ENCODE results near the gene SLC24A4. TPM values are rescaled to one million over a fixed set of nuclear protein-coding genes. Genes with fewer than 3 reads are reported as not detected.

Gene SLC24A4
- total RNA-seq, 1 experiment from 2014 or later, result 0.02 TPM

DNA sequence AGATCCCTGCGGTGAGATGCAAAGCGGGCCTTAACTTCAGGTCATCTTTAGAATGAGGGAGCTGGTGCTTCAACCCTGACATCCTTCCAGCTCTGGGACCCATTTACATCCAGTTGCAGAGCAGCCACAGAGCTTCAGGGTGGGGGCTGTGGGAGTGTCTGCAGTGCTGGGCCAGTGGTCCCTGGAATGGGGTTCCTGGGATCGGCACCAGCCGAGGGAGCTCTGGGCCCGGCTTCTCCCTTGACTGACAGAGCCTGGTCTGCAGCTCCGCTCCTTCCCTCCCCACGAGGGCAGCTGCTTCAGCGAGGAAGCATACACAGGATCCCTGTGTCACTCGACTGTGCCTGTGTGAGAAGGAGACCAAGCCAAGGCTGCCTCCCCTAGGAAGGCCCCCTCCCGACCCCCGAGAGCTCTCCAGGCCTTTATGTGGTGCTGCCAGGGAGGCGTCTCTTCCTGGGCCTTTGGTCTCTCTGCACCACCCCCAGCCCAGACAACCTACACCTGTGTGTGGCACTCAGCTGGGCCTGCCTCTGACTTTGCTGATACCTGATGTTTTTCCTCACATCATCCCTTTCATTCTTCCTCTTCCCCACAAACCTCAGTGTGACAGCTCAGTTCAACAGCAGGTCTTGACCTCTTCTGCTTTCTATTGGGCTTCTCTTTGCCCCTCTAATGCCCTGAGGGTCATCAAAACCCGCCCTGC, 142.5 kb downstream of the SLC24A4 start:
- H3K4me1 ChIP-seq, result no peaks in the 10 kb centered on the region
- H3K27ac ChIP-seq, result no peak overlapping the region
- no peak for DNase-seq
- no peaks in the 10 kb centered on the region for H3K36me3 ChIP-seq
- H3K27me3 ChIP-seq, result no peaks in the 10 kb centered on the region
- H3K9me3 ChIP-seq (replicated peaks), result no peaks in the 10 kb centered on the region
- H3K4me3 ChIP-seq, result no peak overlapping the region

DNA sequence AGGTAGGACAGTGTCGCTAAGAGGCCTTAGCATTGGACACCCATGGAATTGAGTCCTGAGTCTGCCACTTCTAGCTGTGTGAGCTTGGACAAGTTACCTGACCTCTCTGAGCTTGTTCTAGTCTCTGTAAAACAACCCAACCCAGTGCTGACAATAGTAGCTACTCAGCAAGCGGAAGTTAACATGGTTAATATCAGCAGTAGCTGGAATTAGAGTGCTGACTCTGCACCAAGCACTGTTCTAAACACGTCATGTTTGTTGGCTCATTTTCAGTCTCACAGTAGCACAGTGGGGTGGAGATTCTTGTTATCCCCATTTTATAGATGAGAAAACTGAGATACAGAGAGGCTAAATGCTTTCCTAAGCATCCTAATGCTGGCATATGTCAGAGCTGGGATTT, 143.1 kb downstream of the SLC24A4 start:
- H3K4me1 ChIP-seq, result no peaks in the 10 kb centered on the region
- no peak overlapping the region for H3K27ac ChIP-seq
- H3K9me3 ChIP-seq (replicated peaks), result no peaks in the 10 kb centered on the region
- H3K4me3 ChIP-seq, result no peak overlapping the region
- DNase-seq, result no peak
- H3K27me3 ChIP-seq, result no peaks in the 10 kb centered on the region
- H3K36me3 ChIP-seq, result no peaks in the 10 kb centered on the region

DNA sequence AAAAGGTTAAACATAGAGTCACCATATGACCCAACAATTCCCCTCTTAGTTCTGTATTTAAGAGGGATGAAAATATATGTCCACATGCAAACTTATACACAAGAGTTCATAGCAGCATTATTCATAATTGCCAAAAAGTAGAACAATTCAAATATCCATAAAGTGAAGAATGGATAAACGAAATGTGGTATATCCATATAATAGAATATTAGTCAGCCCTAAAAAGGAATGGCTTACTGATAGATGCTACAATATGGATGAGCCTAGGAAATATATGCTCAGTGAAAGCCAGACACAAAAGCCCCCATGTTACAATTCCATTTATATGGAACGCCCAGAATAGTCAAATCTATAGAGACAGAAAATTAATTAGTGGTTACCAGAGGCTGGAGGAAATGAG, 146.6 kb downstream of the SLC24A4 start:
- H3K4me3 ChIP-seq, result no peak overlapping the region
- no peaks in the 10 kb centered on the region for H3K27me3 ChIP-seq
- H3K4me1 ChIP-seq, result no peaks in the 10 kb centered on the region
- H3K9me3 ChIP-seq (replicated peaks), result no peaks in the 10 kb centered on the region
- H3K27ac ChIP-seq, result no peak overlapping the region
- DNase-seq, result no peak
- no peaks in the 10 kb centered on the region for H3K36me3 ChIP-seq

DNA sequence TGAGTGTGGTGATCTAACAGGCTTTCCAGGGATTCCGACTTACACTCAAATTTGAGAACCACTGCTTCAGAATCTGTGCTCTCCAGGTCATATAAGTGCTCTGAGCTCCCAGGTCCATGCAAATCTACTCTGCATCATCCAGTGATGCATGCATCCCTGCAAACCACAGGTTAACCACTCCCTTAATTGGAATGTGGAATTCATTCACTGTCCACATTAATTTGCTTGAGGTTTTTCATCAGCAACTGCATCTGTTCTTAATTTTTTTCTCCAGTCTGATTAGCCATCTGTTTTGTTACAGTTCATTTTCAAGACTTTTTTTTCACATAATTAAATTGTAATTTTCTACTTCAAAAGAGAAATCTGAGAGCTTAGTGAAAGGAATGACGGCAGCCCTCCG, 147.2 kb downstream of the SLC24A4 start:
- Histone ChIP-seq H3K36me3 (no peaks in the 10 kb centered on the region), H3K4me3 (no peak overlapping the region), H3K9me3 (replicated peaks) (no peaks in the 10 kb centered on the region), H3K4me1 (no peaks in the 10 kb centered on the region), H3K27me3 (no peaks in the 10 kb centered on the region), H3K27ac (no peak overlapping the region)
- no peak for DNase-seq

DNA sequence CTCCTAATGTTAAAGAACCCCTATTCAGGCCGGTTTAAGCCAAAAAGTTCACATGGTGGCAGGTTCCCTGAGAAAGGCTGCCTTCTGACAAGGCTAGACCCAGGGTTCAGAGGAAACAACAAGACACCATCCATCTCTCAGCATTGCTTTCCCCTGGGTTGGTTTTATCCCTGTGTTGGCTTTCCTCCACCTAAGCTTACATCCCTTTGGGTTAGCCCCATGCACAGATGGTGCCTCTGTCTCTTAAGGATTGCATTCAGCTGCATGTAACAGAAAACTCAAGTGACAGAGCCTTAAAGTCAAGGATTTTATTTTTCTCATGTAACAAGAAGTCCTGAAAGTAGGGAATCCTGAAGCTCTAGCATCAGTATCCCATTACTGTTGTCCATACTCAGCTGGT, 147.8 kb downstream of the SLC24A4 start:
- DNase-seq, result no peak
- Histone ChIP-seq H3K4me3 (no peak overlapping the region), H3K27me3 (no peaks in the 10 kb centered on the region), H3K36me3 (no peaks in the 10 kb centered on the region), H3K27ac (no peak overlapping the region), H3K4me1 (no peaks in the 10 kb centered on the region), H3K9me3 (replicated peaks) (no peaks in the 10 kb centered on the region)

DNA sequence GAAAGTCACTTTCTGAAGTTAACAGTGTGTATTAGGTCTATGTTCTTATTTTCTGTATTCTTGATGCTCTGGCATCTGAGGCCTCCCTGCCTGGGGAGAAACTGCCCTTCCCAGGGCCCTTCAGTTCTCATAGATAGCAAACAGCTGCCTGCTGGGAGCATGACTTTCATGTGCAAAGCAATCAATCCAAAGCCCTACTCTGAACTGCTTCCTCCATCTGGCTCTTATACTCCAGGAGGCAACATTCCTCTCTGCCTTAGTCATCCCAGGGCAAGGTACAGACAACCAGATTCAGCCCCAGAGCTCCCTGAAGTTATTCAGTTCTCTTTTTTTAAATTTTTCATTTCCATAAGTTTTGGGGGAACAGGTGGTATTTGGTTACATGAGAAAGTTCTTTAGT, 149.0 kb downstream of the SLC24A4 start:
- Histone ChIP-seq H3K27me3 (no peaks in the 10 kb centered on the region), H3K36me3 (no peaks in the 10 kb centered on the region), H3K9me3 (replicated peaks) (no peaks in the 10 kb centered on the region), H3K4me3 (no peak overlapping the region), H3K4me1 (no peaks in the 10 kb centered on the region), H3K27ac (no peak overlapping the region)
- peak in 1 of 2 experiments; percentile 16 for DNase-seq

DNA sequence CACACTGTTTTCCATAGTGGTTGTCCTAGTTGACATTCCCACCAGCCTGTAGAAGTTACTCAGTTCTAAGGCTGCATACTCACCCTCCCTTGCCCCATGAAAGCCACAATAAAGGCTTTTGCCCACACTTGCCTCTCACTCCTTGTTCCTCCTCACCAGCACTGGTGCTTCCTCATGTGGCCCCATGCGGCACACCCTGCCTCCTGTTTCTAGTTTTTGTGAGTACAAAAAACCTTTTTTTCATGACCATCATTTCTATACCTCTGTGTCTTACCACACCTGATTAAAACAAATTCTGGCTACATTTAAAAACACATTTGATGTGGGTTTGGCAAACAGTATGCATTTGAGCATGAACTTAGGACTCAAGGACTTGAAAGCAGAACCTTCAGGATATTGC, 149.9 kb downstream of the SLC24A4 start:
- H3K27ac ChIP-seq, result no peak overlapping the region
- no peak for DNase-seq
- H3K9me3 ChIP-seq (replicated peaks), result no peaks in the 10 kb centered on the region

DNA sequence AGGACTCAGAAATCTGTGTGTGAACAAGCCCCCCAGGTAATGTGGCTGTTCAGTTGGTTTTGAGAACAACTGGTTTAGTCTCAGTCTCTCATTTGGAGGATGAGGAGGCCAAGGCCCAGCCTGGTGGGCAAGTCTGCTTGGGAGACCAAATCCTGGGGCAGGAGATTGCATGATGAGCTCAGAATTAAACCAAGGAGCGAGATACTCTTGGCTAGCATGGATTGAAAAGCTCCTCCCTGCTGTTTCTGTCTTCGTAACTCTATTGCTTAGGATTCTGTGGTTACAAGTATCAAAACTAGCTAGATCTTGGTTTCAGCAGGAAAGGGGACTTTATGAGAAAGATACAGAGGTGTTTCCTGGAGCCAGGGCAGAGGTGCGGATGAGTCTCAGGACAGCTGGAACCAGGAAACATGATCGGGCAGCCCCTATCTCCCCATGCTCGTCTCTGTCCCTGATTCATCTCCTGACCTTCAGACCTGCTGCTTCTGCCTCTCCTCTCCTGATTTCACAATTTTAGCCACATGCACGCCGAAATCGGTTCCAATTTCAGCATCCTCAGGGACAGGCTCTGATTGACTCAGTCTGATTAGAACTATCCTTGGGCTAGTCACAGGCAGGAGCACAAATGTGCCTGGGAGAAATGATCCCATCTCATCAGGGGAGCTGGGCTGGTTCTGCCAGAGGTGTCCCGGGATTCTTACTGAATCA, 150.4 kb downstream of the SLC24A4 start:
- no peak overlapping the region for H3K4me3 ChIP-seq
- H3K36me3 ChIP-seq, result no peaks in the 10 kb centered on the region
- no peaks in the 10 kb centered on the region for H3K4me1 ChIP-seq
- no peaks in the 10 kb centered on the region for H3K9me3 ChIP-seq (replicated peaks)
- no peak for DNase-seq
- no peaks in the 10 kb centered on the region for H3K27me3 ChIP-seq
- H3K27ac ChIP-seq, result no peak overlapping the region

More for the DNA sequence above, 149.9 kb downstream of the SLC24A4 start:
- H3K36me3 ChIP-seq, result no peaks in the 10 kb centered on the region
- H3K4me1 ChIP-seq, result no peaks in the 10 kb centered on the region
- no peaks in the 10 kb centered on the region for H3K27me3 ChIP-seq
- H3K4me3 ChIP-seq, result no peak overlapping the region

DNA sequence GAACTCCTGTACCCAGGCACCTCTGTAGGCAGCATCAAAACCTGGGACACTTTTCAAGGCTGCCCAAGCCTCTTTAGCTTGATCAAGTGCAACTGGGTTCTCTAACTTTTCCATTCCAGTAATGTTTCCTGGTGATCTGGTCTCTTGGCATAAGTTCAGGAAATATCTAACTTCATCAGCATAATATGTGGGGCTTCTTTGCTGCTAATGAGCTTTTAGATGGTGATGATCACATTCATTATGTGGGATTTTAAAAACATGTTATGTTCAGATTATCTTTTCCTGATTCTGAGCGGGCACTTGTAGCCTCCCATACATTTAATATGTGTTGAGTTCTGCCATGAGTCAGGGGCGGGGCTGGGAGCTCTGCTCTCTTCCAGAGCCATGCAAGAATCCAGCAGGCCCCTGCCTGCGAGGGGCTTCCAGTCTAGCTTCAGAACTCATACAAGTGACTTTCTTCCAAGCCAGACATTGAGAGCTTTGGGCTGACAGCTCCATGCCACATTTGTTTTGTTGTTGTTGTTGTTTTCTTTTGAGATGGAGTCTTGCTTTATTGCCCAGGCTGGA, 151.1 kb downstream of the SLC24A4 start:
- H3K27ac ChIP-seq, result no peak overlapping the region
- H3K9me3 ChIP-seq (replicated peaks), result no peaks in the 10 kb centered on the region
- H3K36me3 ChIP-seq, result no peaks in the 10 kb centered on the region
- no peaks in the 10 kb centered on the region for H3K27me3 ChIP-seq
- no peak overlapping the region for H3K4me3 ChIP-seq
- no peaks in the 10 kb centered on the region for H3K4me1 ChIP-seq
- DNase-seq, result no peak

DNA sequence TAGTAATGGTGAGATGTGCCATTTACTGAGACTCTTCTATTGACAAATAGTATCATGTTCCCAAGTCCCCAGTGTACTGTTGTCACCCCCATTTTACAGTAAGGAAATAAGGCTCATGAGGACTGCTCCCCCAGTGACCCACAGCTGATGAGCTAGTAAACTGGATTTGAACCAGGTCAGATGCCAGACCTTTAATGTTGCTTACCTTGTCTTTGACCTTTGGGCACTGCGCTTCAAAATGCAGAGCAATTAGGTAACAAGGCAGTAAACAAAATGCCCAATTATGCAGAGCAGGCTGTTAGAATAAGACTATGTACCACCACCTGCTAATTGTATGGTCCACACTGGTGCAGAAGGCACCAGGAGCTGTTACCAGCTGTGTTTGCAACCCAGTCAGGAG, 152.1 kb downstream of the SLC24A4 start:
- Histone ChIP-seq H3K27me3 (no peaks in the 10 kb centered on the region), H3K4me1 (no peaks in the 10 kb centered on the region), H3K4me3 (no peak overlapping the region), H3K36me3 (no peaks in the 10 kb centered on the region), H3K27ac (no peak overlapping the region), H3K9me3 (replicated peaks) (no peaks in the 10 kb centered on the region)
- no peak for DNase-seq

DNA sequence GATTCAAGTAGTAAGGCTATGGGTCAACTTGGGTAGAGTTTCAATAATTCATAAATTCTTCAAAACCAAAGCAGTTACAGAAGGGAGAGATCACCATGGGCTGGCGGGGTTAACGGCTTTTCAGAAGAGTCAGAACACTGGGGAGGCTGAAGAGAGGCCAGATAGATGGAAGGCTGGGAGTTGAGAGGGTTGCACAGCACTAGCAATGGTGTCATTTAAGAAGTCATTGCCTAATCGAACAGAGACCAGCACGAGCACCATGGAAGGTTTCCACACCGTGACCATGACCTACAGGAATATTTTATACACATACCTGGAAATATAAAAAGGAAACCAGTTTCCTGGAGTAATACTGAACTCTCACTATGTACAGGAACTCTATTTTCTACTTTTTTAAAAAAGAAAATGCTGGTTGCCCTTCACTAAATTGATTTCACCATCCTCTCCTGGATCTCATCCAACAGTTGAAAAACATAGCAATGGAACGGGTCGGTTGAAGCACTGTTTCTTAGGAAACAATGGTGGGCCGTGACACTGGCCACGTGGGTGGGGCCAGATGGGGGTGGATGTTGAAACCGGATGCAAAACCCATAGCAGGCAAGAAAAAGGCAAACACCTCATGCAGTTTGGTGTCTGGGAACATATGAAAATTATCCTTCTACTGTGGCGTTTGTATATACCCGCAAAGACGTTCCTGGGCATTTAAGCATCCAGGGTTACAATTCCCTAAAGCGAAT, 152.7 kb downstream of the SLC24A4 start:
- Histone ChIP-seq H3K9me3 (replicated peaks) (no peaks in the 10 kb centered on the region), H3K27ac (no peak overlapping the region), H3K27me3 (no peaks in the 10 kb centered on the region), H3K36me3 (no peaks in the 10 kb centered on the region), H3K4me3 (no peak overlapping the region), H3K4me1 (no peaks in the 10 kb centered on the region)
- DNase-seq, result no peak

DNA sequence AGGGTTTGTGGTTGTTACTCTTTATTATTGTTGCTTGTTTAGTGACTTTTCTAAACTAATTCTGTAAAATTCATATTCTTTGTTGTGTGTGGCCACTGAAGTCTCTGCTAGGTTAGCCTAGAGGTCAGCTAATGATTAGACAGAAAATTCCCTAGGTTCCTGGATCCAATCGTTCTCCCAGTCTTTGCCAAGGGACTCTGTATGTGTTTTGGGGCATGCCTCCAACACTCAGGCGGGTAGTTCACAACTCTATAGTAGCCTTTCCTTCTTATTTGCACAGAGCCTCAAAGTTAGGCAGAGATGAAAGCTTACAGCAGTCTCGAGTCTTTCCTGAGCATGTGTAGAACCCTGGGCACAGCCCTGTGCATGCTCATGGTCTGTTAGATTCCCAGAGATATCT, 157.9 kb downstream of the SLC24A4 start:
- DNase-seq, result no peak
- H3K4me1 ChIP-seq, result no peaks in the 10 kb centered on the region
- H3K9me3 ChIP-seq (replicated peaks), result no peaks in the 10 kb centered on the region
- no peaks in the 10 kb centered on the region for H3K36me3 ChIP-seq
- H3K27ac ChIP-seq, result no peak overlapping the region
- H3K27me3 ChIP-seq, result no peaks in the 10 kb centered on the region
- H3K4me3 ChIP-seq, result no peak overlapping the region

DNA sequence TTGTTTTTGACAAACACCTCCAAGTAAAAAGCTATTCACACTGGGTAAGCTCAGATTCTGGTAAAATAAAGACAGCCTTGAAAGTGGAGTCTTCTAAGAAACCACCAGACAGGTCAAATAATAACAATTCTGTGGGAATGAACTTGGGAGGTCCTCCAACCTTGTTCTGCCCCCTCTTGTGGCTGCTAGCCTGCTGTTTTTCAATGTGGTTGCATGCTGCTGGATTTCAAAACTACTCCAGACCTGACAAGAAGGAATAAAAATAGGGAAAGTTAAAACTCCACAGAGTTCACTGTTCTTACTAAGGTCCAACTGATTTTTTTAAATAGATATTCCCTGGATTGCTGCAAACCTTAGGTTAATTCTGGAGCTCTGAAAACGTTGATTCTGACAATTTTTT, 158.4 kb downstream of the SLC24A4 start:
- no peak for DNase-seq
- Histone ChIP-seq H3K4me3 (no peak overlapping the region), H3K27me3 (no peaks in the 10 kb centered on the region)

DNA sequence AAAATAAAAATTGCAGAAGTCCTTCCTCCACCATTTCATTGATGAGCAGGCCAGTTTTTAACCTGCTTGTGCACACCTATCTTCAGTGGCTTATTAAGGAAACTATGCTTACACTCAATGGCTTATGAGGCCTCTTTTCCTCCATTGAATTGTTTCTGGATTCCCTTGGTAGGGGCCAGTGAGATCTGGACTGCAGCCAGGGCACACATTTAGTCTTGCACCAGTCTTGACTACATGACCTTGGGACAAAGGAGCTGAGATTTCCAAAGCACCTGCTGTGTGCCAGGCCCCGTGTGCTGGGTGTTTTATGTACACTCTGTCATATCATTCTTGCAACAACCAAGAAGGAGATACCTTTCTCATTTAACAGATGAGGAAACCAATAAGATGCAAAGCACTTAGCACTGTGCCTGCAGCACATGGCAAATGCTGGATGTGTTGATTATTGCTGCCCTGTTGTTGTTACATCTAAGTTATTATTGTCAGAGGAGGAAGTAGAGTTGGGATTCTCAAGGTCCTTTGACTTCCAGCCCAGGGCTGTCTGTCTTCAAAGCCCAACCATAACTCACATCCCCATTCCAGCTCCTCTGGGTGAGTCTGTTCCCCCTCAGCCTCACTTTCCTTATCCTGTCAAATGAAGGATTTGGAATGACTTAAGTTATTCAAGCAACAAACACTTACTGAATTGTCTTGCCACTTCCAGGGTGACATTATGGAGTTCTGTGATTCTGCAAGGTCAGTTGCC, 159.0 kb downstream of the SLC24A4 start:
- Histone ChIP-seq H3K27ac (no peak overlapping the region), H3K27me3 (no peaks in the 10 kb centered on the region), H3K9me3 (replicated peaks) (no peaks in the 10 kb centered on the region), H3K4me3 (no peak overlapping the region), H3K4me1 (no peaks in the 10 kb centered on the region), H3K36me3 (no peaks in the 10 kb centered on the region)
- DNase-seq, result no peak

More for the DNA sequence above, 158.4 kb downstream of the SLC24A4 start:
- Histone ChIP-seq H3K27ac (no peak overlapping the region), H3K36me3 (no peaks in the 10 kb centered on the region), H3K4me1 (no peaks in the 10 kb centered on the region), H3K9me3 (replicated peaks) (no peaks in the 10 kb centered on the region)
